ENCODE results near the gene LRCH4.
"Not testable (repeated sequence)": the region's sequence is repeated elsewhere in the genome, so short reads cannot be mapped to it uniquely, and the experiment has no call there.

Gene LRCH4

DNA sequence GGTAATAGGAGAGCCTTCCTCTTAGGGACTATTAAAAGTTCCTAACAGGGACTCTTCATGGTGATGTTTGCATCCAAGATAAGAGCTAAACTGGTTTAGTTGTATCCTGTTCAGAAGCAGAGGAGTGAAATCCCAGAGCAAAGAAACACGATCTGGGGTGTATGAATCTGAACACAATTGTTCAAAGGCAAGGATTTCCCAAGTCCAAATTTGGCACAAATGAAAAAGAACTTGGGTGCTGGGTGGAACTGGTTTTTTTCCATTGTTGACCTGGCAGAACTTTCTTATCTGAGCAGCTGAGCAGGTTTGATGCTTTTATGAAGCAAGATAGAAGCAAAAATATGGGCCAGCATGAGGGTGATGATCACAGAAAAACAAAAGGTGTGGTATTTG is 41.0 kb downstream of the LRCH4 start:
- DNase-seq (ENCODE audit: low read depth): no peak

- no peak for DNase-seq (ENCODE audit: low read depth)
These were observed 41.5 kb downstream of the LRCH4 start for GRCh38 chr7:100544386-100544785.

DNA sequence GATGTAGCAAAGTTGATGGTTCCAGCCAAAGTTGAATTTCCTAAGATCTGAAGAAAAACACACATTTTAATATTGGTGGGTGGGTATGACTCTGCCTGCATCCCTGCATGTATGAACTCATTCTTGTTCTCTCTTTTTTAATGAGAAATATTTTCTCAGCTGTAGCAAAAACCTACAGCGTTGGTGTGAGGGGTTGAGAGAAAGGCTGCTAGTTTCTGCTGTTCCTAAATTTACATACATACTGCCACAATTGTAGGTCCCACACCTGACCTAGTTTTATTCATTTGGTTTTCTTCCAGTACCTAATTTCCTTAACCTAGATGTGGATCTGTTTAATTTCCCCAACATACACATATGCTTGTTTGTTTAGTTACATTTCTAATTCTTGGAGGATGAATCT is 42.3 kb downstream of the LRCH4 start:
- no peak for DNase-seq (ENCODE audit: low read depth)

DNA sequence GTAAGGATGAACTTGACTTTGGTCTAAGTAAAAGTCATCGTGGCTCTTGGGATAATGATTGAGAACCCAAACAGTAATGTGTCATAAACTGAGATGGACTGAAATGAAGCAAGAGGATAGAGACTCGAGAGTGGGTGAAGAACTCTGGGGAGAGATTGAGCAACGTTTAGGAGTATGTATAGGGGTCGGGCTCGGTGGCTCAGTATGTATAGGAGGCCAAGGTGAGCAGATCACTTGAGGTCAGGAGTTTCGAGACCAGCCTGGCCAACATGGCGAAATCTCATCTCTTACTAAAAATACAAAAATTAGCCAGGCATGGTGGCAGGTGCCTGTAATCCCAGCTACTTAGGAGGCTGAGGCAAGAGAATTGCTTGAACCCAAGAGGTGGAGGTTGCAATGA is 44.6 kb downstream of the LRCH4 start:
- not testable (repeated sequence) for DNase-seq (ENCODE audit: low read depth)

DNA sequence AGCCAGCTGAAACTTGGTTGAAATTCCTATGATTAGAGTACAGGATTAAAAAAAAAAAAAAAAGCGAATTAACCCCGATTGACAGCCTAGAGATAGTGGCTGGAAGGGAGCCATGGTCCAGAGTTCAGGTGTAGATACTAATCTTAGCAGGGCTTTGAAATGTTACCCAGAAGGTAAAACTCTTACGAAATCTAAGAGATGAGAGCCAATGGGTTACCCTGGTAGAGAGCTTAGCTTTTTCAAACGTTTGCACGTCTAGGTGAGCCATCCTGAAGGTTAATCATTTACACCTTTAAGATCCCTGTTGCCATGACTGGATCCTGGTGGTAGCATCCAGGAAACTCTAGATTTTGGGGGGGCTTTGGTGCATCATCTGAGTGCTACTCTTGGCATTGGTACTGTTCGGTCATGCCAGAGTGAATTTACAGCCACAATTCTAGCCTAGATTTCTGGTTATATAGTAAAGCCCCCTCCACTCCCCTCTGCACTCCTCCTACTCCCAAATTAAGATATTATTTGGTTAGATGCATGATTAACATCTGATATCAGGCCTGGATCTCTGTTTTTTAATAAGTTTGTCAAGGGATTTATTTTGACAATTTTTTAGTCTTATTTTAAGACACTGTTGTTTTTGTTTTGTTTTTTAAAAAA is 45.7 kb downstream of the LRCH4 start:
- DNase-seq (ENCODE audit: low read depth): no peak

- DNase-seq (ENCODE audit: low read depth): no peak
These were observed 46.4 kb downstream of the LRCH4 start for GRCh38 chr7:100539436-100540006.

DNA sequence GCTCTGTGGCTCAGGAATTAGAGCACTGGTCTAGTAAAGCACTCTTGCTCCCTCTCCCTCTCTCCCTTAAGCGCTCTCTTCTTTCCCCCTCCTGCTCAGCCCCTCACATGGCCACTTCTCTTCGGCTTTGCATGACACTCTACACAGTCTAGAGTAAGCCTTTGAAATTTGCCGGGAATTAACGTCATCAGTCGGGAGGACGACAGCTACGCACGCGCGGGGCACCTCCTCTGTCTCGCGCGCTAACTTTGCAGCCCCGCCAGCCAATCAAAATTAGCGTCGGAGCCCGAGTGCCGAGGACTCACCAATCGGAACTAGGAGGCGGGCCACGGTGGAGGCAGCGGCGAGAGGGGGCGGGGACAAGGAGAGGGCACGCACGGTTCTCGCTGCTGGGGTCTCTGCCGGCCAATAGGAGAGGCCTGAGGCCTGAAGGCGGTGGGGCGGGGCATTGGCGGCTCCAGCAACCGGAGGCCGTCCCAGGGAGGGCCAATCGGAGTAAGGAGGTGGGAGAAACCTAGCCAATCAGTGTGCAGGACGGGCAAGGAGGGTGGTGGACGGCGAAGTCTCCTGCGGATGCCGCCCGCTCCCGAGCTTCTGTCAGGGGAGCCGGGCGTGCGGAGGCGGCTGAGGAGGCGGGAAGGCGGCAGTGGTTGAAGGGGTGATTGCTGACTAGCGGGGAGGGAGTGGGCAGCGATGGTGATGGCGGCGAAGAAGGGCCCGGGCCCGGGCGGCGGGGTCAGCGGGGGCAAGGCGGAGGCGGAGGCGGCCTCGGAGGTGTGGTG is 47.1 kb downstream of the LRCH4 start, which contains the start of gene AGFG2:
Gene AGFG2, plus strand, starts transcription at position 550 of the 782 bp plus-strand sequence. Its CDS starts 144 bp downstream, at position 694.
- peak; percentile 100 for DNase-seq (ENCODE audit: low read depth)

- no peak for DNase-seq (ENCODE audit: low read depth)
These were observed 47.6 kb downstream of the LRCH4 start for GRCh38 chr7:100538348-100538653.

GRCh38 chr7:100536695-100537094 is 49.2 kb downstream of the LRCH4 start:
- not testable (repeated sequence) for DNase-seq (ENCODE audit: low read depth)

- not testable (repeated sequence) for DNase-seq (ENCODE audit: low read depth)
These were observed 49.9 kb downstream of the LRCH4 start for GRCh38 chr7:100535982-100536381.

DNA sequence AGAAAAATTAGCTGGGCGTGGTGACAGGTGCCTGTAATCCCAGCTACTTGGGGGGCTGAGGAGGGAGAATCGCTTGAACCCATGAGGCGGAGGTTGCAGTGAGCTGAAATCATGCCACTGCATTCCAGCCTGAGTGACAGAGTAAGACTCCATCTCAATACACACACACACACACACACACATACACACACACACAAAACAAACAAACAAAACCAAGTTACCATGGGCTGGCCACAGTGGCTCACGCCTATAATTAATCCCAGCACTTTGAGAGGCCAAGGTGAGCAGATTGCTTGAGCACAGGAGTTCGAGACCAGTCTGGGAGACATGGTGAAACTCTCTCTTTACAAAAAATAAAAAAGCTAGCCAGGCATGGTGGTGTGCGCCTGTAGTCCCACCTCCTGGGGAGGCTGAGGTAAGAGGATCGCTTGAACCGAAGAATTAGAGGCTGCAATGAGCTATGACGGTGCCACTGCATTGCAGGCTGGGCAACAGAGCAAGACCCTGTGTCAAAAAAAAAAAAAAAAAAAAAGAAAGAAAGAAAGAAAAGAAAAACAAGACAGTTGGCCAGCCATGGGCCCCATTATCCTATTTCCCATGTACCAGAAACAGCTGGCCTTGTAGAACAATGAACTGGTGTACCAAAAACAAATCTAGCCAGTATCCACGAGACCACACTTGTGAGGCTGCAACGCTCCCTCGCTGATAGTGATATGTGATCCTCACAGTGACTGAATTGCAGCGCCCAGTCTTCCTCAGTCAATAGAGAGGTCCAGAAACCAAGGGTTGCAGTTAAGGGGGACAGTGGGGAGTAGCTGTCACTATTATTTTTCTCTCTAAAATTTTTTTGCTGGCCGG is 53.5 kb downstream of the LRCH4 start:
- no peak for DNase-seq (ENCODE audit: low read depth)

- not testable (repeated sequence) for DNase-seq (ENCODE audit: low read depth)
These were observed 57.6 kb downstream of the LRCH4 start for GRCh38 chr7:100528108-100528866.

Measured in activated T-cell treated with anti-CD3 and anti-CD28 coated beads for 48 hours (primary cell).